Measurements from ENCODE around the gene ANKFN1.

ANKFN1 gene

GRCh38 chr17:56425483-56425882, 272.2 kb downstream of the ANKFN1 start:
- no peaks in the 10 kb centered on the region for H3K9me3 ChIP-seq (replicated peaks; ENCODE audit: insufficient read depth, low read length)
- H2AFZ ChIP-seq (ENCODE audit: low read length) = no peak overlapping the region
- no peak overlapping the region for H3K9ac ChIP-seq (ENCODE audit: low read length)
- H3K4me2 ChIP-seq (ENCODE audit: low read depth, low read length) = no peak overlapping the region
- H3K79me2 ChIP-seq (ENCODE audit: low read length) = no peaks in the 10 kb centered on the region
- no peak overlapping the region for H3K4me3 ChIP-seq (ENCODE audit: low read length)
- TF ChIP-seq EZH2phosphoT487 (IDR thresholded peaks at IDR 0.05; ENCODE audit: low read length) = no peak
- TF ChIP-seq EZH2 (optimal IDR thresholded peaks at IDR 0.05; ENCODE audit: low read depth, low read length) = no peak
- no peak for TF ChIP-seq CTCF (IDR thresholded peaks at IDR 0.05; ENCODE audit: low read length)
- H3F3A ChIP-seq (ENCODE audit: insufficient read depth, low read length) = no peaks in the 10 kb centered on the region
- no peaks in the 10 kb centered on the region for H4K20me1 ChIP-seq (ENCODE audit: insufficient read depth, low read length)
- H3K4me1 ChIP-seq (ENCODE audit: low read length) = no peaks in the 10 kb centered on the region
- DNase-seq = no peak
- no peak overlapping the region for H3K27ac ChIP-seq (ENCODE audit: low read length)
- H3K27me3 ChIP-seq (replicated peaks; ENCODE audit: insufficient read depth, low read length) = no peaks in the 10 kb centered on the region
- H3K9me2 ChIP-seq (replicated peaks; ENCODE audit: insufficient read depth, low read length) = no peaks in the 10 kb centered on the region
- H3K36me3 ChIP-seq (replicated peaks; ENCODE audit: insufficient read depth, low read length) = no peaks in the 10 kb centered on the region

DNA sequence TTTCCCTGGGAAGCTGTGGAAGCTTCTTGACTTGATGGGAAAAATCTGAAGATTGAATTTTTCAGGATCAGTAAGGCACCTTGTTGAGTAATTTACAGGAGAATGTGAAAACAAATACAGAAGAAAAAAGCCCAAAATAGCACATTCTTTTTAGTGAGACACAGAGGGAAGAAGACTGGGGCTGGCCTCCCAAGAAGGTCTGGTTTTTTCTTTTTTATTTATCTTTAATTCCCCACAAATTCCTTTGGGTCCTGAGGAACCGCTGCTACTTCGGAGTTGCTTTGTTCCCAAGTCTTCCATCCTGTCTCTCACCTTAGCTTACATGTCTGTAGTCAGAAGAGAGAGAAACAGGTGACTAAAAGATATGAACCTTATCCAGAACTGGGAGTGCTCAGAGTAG, 273.6 kb downstream of the ANKFN1 start:
- DNase-seq = no peak

GRCh38 chr17:56431736-56432135, 278.5 kb downstream of the ANKFN1 start:
- H3K4me3 ChIP-seq (ENCODE audit: low read length) = no peak overlapping the region
- no peak overlapping the region for H3K27ac ChIP-seq (ENCODE audit: low read length)
- H3K36me3 ChIP-seq (replicated peaks; ENCODE audit: insufficient read depth, low read length) = no peaks in the 10 kb centered on the region
- H3K79me2 ChIP-seq (ENCODE audit: low read length) = no peaks in the 10 kb centered on the region
- H3F3A ChIP-seq (ENCODE audit: insufficient read depth, low read length) = no peaks in the 10 kb centered on the region
- H2AFZ ChIP-seq (ENCODE audit: low read length) = no peak overlapping the region
- no peaks in the 10 kb centered on the region for H3K9me3 ChIP-seq (replicated peaks; ENCODE audit: insufficient read depth, low read length)
- H3K9ac ChIP-seq (ENCODE audit: low read length) = no peak overlapping the region
- TF ChIP-seq CTCF (IDR thresholded peaks at IDR 0.05; ENCODE audit: low read length) = no peak
- no peak for TF ChIP-seq EZH2 (optimal IDR thresholded peaks at IDR 0.05; ENCODE audit: low read depth, low read length)
- TF ChIP-seq EZH2phosphoT487 (IDR thresholded peaks at IDR 0.05; ENCODE audit: low read length) = no peak
- DNase-seq = no peak
- no peaks in the 10 kb centered on the region for H4K20me1 ChIP-seq (ENCODE audit: insufficient read depth, low read length)
- H3K27me3 ChIP-seq (replicated peaks; ENCODE audit: insufficient read depth, low read length) = no peaks in the 10 kb centered on the region
- no peak overlapping the region for H3K4me2 ChIP-seq (ENCODE audit: low read depth, low read length)
- H3K9me2 ChIP-seq (replicated peaks; ENCODE audit: insufficient read depth, low read length) = no peaks in the 10 kb centered on the region
- no peaks in the 10 kb centered on the region for H3K4me1 ChIP-seq (ENCODE audit: low read length)

More for the DNA sequence above, 273.6 kb downstream of the ANKFN1 start:
- no peak overlapping the region for H3K27ac ChIP-seq (ENCODE audit: low read length)
- no peaks in the 10 kb centered on the region for H3K36me3 ChIP-seq (replicated peaks; ENCODE audit: insufficient read depth, low read length)
- no peaks in the 10 kb centered on the region for H3K79me2 ChIP-seq (ENCODE audit: low read length)
- H3K9me3 ChIP-seq (replicated peaks; ENCODE audit: insufficient read depth, low read length) = no peaks in the 10 kb centered on the region
- H3F3A ChIP-seq (ENCODE audit: insufficient read depth, low read length) = no peaks in the 10 kb centered on the region
- H3K27me3 ChIP-seq (replicated peaks; ENCODE audit: insufficient read depth, low read length) = no peaks in the 10 kb centered on the region
- H3K9ac ChIP-seq (ENCODE audit: low read length) = no peak overlapping the region
- H2AFZ ChIP-seq (ENCODE audit: low read length) = no peak overlapping the region
- no peaks in the 10 kb centered on the region for H3K9me2 ChIP-seq (replicated peaks; ENCODE audit: insufficient read depth, low read length)
- H4K20me1 ChIP-seq (ENCODE audit: insufficient read depth, low read length) = no peaks in the 10 kb centered on the region
- no peak overlapping the region for H3K4me3 ChIP-seq (ENCODE audit: low read length)
- H3K4me1 ChIP-seq (ENCODE audit: low read length) = no peaks in the 10 kb centered on the region
- H3K4me2 ChIP-seq (ENCODE audit: low read depth, low read length) = no peak overlapping the region
- no peak for TF ChIP-seq EZH2phosphoT487 (IDR thresholded peaks at IDR 0.05; ENCODE audit: low read length)
- no peak for TF ChIP-seq EZH2 (optimal IDR thresholded peaks at IDR 0.05; ENCODE audit: low read depth, low read length)
- TF ChIP-seq CTCF (IDR thresholded peaks at IDR 0.05; ENCODE audit: low read length) = no peak

Data from MM.1S (cell line).